G401.6 (cell line): ENCODE measurements around the gene RND1.

ENCODE experiments used
- FAIRE-seq: peaks from 2 replicates; lab custom pipeline; 2012; peaks lifted over from hg19 to GRCh38; lab: Jason Lieb, UNC

Gene RND1

GRCh38 chr12:48807981-48808380 is 57.7 kb downstream of the RND1 start:
- no peak for FAIRE-seq
